GM12891 (cell line): ENCODE results near the gene KIAA1328.

Source experiments
- PAX5 ChIP-seq: IDR thresholded peaks from 2 replicates; pipeline ENCODE4 v1.6.1; 2011; ENCODE audit warnings: low read length, moderate library complexity, mild to moderate bottlenecking; ENCODE audit not compliant: insufficient read depth, severe bottlenecking
- POLR2A ChIP-seq: IDR thresholded peaks from 2 replicates; pipeline ENCODE4 v1.6.1; 2011; ENCODE audit warnings: low read depth, low read length, control low read depth
- POLR2AphosphoS5 ChIP-seq: IDR thresholded peaks from 2 replicates; pipeline ENCODE4 v1.6.1; 2011; ENCODE audit warnings: low read depth, low read length, control low read depth
- TAF1 ChIP-seq: IDR thresholded peaks from 2 replicates; pipeline ENCODE4 v1.6.1; 2011; ENCODE audit warnings: low read depth, low read length, control low read depth

GRCh38 chr18:37184209-37184868 lies 355.4 kb downstream of the KIAA1328 start:
- TF ChIP-seq TAF1: no peak
- no peak for TF ChIP-seq POLR2A
- no peak for TF ChIP-seq POLR2AphosphoS5
- no peak for TF ChIP-seq PAX5
